HG03460 (cell line): ENCODE measurements around the gene PGAM2.
"Not testable (repeated sequence)": the region's sequence is repeated elsewhere in the genome, so short reads cannot be mapped to it uniquely, and the experiment has no call there.

Source experiments
- ATAC-seq: cut with Tn5 transposase; IDR thresholded peaks from one replicate; pipeline ENCODE4 v1.9.1; 2021; ENCODE audit not compliant: unreplicated experiment

Gene PGAM2

DNA sequence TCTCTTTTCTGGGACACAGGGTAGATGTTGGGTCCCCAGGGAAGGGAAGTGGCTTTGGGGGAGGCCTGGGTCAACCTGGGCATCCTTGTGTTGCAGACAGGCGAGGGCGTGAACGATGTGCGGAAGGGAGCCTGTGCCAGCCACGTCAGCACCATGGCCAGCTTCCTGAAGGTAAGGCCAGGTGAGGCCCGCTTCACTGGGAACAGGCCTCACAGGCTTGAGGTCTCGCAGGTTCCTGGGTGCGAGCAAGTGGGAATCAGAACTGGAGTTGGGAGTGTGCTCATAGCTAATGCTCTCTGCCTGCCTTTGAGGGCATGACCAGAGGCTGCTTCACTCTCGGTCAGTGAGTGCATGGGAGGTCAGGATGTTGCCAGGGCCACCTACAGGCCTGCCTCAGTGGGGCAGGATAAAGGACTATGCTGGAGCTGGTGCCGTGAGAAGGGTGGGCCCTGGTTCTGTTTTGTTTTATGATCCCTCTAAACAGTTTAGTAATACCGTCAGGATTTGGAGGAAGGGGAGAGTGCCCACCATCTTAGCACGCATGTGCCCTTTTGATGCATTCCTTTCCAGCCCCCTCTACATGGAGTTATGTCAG, 12.5 kb downstream of the PGAM2 start:
- ATAC-seq: no peak

DNA sequence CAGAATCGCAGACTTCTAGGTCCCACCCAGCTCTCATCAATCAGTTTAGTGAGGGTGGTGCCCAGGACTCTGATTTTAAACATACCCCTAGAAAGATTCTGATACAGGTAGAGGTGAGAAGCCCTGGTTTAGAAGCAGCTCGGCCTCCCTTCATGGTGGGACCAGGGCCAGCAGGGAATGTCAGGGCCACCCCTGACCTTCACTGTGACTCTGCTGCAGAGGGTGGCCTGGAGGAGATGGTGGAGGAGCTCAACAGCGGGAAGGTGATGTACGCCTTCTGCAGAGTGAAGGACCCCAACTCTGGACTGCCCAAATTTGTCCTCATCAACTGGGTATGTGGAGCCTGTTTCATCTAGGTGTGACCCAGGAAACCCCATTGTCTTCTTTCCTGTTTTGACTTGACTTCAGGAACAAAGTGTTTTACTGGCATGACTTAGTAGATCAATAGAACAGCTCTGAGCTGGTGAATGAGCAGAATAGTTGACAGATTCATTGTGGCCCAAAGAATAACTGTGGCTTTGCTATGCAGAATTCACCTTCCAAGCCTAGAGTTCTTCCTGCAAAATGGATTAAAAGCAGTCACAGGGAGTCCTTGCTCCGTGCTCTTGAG, 13.7 kb downstream of the PGAM2 start:
- ATAC-seq: no peak

DNA sequence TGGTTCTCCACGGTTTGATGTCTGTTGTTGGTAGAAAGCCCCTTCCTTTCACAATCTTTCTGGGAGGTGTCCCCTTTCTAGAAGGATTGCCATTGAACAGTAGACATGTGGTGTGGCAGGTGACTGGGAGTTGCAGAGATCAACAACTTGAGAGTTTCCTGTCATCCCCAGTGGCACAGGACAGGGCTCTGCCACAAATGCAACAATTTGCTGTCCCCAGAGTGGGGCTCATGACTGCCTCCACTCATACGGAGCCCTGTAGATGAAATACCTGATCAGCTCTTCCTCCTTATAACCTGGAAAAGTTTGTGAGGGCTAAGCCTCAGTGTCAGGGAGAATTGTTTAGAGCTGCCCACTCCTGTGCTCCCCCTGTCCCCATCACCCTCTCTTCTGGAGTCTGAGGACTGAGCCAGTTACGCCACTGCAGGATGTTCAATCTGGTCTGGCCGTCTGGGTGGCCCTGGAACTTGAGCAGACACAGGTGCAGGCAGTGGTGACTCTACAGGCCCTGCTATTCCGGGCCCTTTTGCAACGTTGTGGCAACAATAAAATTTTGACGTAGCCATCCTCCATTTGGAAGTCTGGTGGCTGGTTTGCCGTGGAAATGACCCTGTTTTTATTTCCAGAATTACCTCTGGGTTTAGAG, 14.3 kb downstream of the PGAM2 start:
- no peak for ATAC-seq

DNA sequence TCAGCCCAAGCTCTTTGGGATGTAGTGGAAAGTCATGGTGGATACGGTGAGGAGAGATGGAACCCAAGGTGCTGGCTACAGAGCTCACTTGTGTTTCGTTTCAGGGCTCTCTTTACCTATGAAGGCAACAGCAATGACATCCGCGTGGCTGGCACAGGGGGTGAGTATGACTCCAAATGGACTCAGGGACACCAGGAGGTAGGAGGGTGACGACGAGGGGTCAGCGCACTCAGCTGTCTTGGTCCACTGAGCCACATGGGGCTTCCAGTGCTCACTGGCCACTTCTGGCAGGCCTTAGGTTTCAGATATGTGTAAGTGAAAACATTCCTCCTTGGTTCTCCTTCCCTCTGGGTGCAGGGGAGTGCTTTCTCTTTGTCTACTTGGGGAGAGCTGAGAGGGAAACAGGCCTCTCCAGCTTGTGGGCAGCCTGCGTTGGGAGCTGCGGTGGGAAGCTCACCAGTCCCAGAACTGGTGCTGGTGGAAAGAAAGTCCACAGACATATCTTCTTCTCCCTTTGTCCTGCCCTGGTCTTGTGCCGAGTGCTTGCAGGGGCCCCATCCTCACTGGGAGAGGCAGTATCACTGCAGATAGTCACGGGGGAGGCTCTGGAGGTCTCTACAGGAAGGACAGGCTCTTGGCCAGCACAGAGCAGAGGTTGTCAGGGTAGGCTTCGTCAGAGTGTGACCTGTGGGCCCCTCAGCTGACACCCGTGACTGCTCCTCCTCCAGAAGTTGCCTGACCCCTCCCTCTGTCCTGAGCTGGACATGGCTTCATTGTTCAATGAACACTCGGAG, 15.0 kb downstream of the PGAM2 start:
- ATAC-seq: no peak

DNA sequence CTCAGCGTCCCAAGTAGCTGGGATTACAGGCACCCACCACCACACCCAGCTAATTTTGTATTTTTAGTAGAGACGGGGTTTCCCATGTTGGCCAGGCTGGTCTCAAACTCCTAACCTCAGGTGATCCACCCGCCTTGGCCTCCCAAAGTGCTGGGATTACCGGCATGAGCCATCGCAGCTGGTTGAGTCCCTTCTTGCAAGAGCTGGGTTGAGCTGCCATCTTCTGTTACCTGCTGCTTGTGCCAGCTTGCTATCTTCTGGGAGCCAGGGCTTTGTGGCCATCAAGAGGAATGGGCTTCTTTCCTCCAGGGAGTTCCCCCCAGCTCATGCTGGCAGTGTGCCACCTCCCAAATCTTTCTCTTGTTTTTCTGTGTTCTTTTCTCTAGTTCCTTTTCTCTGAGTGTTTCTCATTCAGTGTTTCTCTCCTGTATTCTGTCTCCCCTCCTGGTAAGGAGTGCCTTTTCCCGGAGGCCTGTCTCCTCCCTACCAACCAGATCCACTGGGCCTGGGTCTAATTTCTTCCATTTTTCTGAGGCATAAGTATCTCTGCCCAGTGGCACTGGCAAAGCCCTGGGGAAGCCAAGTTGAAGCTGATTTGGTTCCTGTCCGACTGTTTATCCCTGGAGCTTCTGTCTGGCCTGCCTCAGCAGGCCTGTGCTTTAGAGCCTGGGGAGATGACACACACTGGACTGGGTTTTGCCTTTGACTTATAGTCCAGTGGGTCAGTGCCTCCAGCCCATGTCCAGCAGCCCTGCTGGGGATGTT, 17.2 kb downstream of the PGAM2 start:
- no peak for ATAC-seq

DNA sequence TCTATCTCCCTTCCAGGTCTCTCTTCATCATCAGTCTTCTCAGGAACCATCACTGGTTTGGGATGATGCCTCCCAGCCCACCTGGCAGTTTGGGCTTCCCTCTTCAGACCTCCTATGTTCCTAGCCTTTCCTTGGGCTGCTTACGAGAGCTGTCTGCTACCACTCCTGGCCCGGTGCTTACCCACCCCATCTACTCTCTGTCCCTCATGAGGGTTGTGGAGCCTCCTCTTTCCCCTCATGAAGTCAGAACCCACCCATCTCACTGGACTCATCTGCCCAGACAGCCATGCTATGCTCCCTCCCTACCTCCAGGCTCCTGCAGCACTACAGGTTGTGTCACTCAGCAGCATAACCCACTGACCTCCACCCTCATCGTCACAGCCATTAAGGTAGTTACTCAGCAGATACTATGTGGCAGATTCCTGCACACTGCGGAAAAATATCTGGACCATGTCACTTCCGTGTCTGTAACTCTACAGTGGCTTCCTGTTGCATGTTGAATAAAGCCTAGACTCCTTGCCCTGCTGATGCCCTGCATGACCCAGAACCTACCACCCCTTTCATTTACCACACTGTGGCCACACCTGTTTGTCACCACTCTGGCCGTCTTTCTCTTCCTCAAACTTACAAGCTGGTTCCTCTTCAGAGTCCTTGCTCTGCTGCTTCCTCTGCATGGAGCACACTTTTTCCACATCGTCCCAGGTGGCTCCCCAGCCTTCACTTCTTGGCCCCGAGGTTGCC, 18.9 kb downstream of the PGAM2 start:
- peak; percentile 65 for ATAC-seq

DNA sequence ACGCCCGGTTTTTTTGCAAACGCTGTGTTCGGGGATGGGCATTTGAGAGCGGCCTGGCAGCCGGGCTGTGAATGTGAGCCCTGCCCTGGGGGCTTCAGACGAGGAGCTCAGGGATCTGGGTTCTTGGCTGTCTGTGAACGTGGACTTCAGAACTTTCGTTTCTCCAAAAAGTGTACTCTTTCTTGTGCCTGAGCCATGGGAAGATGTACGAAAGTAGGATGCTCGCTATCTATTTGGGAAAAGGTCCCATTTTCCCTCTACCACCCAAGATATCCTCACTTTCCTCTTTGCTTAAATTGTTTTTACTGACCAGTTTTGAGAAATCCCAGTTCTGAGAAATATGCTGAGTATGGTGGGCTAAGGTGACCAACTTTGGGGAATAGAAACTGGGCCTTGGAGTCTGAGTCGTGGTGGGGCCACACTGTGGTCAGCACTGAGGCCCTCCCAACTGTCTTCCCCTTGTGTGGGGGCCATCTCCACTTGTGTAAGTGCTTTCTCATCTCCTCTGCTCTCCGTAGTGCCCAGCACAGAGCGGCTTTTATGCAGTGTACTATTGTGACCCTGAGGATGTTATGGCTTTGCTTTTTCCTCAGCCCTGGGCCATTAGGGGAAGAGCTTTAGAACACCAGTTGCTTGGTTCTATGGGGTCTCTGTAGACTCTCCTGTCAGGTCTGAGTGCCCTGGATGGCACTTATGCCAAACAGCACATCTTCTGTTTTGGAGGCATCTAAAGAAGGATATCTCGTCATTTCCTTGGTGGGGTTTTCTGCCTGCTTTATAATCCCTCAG, 19.9 kb downstream of the PGAM2 start:
- ATAC-seq: no peak

DNA sequence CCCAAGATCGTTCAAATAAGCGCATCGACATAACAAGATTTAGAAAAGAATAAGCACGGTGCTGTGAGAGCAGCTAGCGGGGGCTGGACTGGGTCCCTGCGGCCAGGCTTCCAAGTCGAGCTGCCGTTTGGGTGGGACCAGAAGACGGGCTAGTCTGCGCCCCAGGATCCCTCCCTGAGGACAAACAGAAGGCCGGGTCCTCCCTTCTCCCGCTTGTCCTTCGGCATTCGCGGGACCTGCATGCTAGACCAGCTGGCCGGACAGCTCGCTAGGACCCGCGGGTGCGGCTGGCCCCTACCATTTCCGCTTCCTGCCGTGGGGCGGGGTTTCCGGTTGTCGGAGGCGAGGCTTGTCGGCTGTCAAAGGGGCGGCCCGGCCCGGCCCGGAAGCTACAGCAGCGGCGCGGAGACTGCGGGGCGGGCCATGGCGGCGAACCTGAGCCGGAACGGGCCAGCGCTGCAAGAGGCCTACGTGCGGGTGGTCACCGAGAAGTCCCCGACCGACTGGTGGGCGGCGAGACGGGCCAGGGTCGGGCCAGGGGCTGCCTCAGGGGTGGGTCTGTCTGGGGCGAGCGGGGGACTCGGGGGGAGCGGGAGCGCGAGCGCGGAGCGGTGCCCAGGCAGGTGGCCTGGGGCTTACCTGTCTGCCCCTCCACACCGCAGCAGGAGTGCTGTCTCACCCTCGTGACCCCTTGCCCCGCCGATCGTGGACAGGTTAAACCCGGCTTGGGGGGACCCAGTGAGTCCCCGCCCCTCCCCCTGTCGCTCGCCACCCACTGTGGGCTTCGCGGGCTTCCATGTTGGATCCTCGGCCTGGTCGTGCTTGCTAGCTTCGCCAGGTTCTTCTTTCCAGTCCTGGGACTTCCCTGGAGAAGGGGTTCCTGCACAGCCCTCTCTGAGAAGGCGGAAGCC, 20.8 kb downstream of the PGAM2 start, which contains the start of gene DBNL:
Gene DBNL (plus strand): TSS at position 388 of the 911 bp plus-strand sequence. CDS start 36 bp downstream, at position 424.
- peak; percentile 68 for ATAC-seq

DNA sequence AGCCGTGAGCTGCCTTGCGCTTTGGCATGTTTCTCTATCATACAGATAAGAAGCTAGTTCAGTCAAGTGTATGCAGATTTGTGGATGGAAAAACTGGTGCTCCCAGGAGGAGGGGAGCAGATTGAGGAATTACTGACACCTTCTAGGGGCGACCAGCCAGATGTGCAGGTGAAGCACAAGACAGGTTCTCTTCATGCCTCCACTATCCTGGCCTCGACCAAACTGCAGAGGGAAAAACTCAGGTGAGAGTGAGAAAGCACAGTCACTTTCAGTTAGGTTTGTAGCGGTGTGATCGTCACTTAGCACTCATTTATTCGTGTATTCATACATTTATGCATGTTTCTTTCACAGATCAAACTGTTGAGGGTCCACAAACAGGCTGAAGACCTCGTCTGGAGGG, 21.5 kb downstream of the PGAM2 start:
- ATAC-seq: no peak

DNA sequence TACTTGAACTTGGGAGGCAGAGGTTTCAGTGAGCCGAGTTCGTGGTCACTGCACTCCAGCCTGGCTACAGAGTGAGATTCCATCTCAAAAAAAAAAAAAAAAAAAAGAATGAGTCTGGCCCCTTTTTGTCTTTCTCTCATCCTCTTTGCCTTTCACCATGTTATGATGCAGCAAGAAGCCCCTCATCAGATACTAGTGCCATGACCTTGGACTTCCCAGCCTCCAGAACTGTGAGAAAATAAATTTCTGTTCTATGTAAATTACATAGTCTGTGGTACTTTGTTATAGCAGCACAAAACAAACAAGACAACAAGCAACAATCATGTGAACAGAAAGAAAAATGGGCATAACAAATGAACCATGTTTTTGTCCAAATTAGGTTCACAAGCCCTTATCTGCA, 23.1 kb downstream of the PGAM2 start:
- no peak for ATAC-seq

DNA sequence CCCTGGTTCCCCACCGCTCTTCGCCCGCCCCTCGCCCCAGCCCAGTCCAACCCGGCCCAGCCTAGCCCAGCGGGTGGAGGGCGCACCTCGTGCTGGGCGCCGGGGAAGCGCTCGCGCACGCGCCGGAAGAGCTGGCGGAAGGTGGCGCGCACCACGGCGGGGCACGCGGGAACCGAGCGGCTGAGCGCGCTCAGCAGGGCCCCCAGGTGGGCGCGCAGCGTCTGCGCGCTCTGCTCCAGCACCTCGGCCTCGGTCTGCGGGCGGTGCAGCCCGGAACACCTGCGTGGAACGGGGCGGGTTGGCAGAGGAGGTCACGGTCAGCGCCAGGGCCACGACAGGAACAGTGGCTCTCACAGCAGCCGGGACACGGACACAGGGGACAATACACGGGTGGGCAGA, 24.9 kb downstream of the PGAM2 start:
- ATAC-seq: peak; percentile 34

DNA sequence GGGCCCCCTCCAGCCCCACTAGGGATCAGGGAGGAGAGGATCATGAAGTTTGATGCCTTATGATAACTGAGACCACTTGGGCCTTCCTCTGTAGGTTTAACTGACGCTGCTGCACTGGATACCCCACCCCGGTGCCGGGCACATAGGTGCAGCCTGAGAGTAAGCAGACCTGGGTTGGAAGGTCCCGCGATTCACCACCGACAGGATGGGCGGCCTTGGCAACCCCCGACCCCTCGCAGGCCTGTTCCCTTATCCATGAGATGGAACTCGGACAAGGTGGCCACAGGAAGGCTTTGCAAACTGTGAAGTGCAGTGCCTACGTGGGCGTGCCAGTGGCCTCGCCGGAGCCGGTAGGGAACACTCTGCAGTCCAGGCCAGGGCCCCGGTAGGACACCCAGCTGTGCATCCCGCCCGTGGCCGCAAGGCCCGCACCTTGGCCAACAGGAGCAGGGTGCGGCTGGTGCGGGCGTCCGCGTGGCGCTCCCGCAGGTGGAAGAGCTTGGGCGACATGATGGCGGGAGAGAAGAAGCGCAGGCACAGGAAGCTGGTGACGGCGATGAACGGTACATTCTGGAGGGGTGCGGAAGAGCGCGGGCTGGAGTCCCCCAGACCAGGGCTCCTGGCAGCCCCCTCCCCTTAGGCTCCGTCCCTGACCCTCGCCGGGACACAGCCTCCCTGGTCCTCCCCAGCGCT, 25.4 kb downstream of the PGAM2 start:
- peak; percentile 10 for ATAC-seq

DNA sequence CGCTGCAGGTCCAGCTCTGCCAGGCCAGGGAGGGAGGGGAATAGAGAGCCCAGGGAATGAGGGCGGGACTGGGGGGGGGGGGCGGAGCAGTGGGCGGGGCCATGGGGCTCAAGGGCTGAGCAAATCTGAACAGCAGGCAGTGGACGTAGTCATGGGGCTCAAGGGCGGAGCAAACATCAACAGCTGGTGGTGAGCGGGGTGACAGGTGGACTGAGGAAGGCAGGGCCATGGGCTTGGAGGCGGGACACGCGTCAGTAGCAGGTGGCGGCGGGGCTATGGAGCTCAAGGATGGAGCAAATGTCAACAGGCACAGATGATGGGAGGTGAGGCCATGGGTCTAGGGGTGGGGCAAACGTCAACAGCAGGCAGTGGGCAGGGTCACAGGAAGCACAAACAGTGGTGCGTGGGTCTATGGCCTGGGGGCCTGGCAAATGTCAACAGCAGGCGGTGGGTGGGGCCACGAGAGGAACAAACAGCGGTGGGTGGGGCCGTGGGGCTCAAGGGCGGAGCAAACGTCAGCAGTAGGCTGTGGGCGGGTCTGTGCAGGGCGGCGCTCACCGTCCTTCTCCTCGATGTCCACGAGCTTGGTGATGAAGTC, 26.3 kb downstream of the PGAM2 start:
- peak; percentile 69 for ATAC-seq

DNA sequence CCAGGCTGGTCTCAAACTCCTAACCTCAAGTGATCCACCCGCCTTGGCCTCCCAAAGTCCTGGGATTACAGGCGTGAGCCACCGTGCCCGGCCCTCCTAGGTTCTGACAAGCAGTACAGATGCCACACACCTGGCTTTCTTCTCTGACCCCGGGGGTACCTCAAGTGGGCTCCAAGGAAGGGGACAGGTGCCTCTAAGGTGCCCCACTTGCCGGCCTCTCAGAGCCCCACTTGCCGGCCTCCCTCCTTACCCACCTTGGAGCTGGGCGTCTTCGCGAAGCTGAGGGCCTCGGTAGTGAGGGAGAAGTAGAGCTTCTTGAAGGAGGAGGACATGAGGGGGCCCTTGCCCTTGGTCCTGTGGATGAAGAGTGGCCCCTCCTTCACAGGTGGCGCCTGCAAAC, 26.8 kb downstream of the PGAM2 start:
- not testable (repeated sequence) for ATAC-seq

DNA sequence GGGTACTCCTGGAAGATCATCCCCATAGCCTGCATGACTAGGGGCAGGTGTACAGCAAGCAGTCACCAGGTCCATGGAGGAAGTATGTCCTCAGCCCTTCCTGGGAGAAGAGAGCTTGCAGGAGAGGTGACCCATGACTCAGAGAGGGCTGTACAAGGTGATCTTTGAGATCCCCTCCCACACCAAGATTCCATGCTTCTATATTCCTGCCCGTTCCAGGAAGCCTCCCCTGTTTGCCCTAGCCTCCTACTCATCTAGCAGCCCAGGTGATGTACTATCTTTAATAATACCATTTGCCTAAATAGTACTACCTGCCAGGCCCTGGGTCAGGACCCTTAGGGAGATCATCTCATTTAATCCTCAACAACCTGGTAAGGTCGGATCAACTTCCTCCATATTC, 27.4 kb downstream of the PGAM2 start:
- not testable (repeated sequence) for ATAC-seq

DNA sequence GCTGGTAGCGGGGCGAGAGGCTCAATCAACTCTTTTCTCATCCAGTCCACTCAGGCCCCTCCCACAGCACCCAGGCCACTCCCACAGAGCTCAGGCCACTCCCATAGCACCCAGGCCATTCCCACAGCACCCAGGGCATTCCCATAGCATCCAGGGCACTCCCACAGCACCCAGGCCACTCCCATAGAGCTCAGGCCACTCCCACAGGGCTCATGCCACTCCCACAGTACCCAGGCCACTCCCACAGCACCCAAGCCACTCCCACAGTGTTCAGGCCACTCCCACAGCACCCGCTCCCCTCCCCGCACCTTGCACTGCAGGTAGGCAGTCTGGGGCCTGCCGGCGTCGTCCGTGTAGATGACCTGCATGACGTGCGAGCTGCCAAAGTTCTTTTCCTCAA, 29.0 kb downstream of the PGAM2 start:
- not testable (repeated sequence) for ATAC-seq
